22Rv1 (cell line): ENCODE results near the gene ITGAV.

Source experiments
- CTCF ChIP-seq: fragments of 450-650 bp; IDR thresholded peaks from 2 replicates; pipeline ENCODE4 v1.5.1; 2017; ENCODE audit warnings: mild to moderate bottlenecking
- ZFX ChIP-seq: fragments of 450-650 bp; IDR thresholded peaks from 2 replicates; pipeline ENCODE4 v1.6.1; 2017; ENCODE audit warnings: antibody characterized with exemption, borderline replicate concordance

- TF ChIP-seq CTCF (no peak), ZFX (no peak)
These were observed 106.4 kb downstream of the ITGAV start for GRCh38 chr2:186696290-186696689.
